OCI-LY1 (cell line): ENCODE measurements around the gene BGLAP.

ENCODE experiments used
- CTCF ChIP-seq: fragments of 200-600 bp; sonication (generic), shearing (Covaris generic); IDR thresholded peaks from 2 replicates; pipeline ENCODE4 v1.5.1; 2017; ENCODE audit warnings: mild to moderate bottlenecking, antibody characterized with exemption, low read length, moderate library complexity, mixed read lengths
- EZH2 ChIP-seq: fragments of 200-600 bp; sonication (generic), shearing (Covaris generic); IDR thresholded peaks from 2 replicates; pipeline ENCODE4 v1.8.0; 2017; ENCODE audit warnings: borderline replicate concordance, mixed run types, mild to moderate bottlenecking, antibody characterized with exemption, low read length, moderate library complexity, mixed read lengths

GRCh38 chr1:156283521-156283920 is 41.5 kb downstream of the BGLAP start:
- TF ChIP-seq CTCF (no peak), EZH2 (no peak)
